Cardiac atrium fibroblast (primary cell): ENCODE measurements around the gene FAM25A. TPM values are rescaled to one million over a fixed set of nuclear protein-coding genes. Genes with fewer than 3 reads are reported as not detected.

ENCODE experiments used
- total RNA-seq: library from RNA; depleted of rRNA; stranded (reverse); fragments of >200 nt; gene quantifications from 2 replicates; pipeline ENCODE4 v1.2.3, GENCODE V29; 2015

Gene FAM25A
- total RNA-seq = not detected in 2 replicates

GRCh38 chr10:87020056-87020455, at the start of gene FAM25A:
TSS of gene FAM25A (plus strand) at chr10:87020294. CDS start at chr10:87020325, 31 bp downstream.

Other genes starting within 250 kb of the FAM25A start
- 6.1 and 6.8 TPM in 2 replicates for gene MMRN2, start 62.7 kb upstream of the FAM25A start, total RNA-seq
- gene SNCG, start 61.7 kb upstream of the FAM25A start, total RNA-seq = 5.3 and 11.4 TPM in 2 replicates
- 10.7 and 13.5 TPM in 2 replicates for gene ADIRF, start 51.8 kb upstream of the FAM25A start, total RNA-seq
- 131 and 139 TPM in 2 replicates for gene GLUD1, start 74.5 kb downstream of the FAM25A start, total RNA-seq
- 23.6 and 29.6 TPM in 2 replicates for gene SHLD2, start 74.9 kb downstream of the FAM25A start, total RNA-seq
- gene NUTM2A, start 205.2 kb downstream of the FAM25A start, total RNA-seq = 0.32 TPM in 1 of 2 replicates, not detected in the other